ENCODE measurements around the gene MRPL45. TPM values are rescaled to one million over a fixed set of nuclear protein-coding genes. Genes with fewer than 3 reads are reported as not detected.

MRPL45 gene
- total RNA-seq, 1 experiment from 2014 or later: 24.7 TPM

GRCh38 chr17:38322156-38322779 is 25.3 kb downstream of the MRPL45 start:
- ATAC-seq (peak; percentile 87; the same call in 1 of the 2 replicates), DNase-seq (ENCODE audit: low read depth, low spot score) (peak; percentile 36)
- no peaks in the 10 kb centered on the region for H3K9me3 ChIP-seq (ENCODE audit: control insufficient read depth, insufficient read depth, low read depth, low read length)
- no peaks in the 10 kb centered on the region for H3K27me3 ChIP-seq (ENCODE audit: control insufficient read depth, insufficient read depth, low read length)
- TF ChIP-seq POLR2AphosphoS5 (IDR thresholded peaks at IDR 0.05; ENCODE audit: low read depth, low read length) (no peak), TCF7L2 (IDR thresholded peaks at IDR 0.05; ENCODE audit: low read depth, low read length) (no peak), CTCF (IDR thresholded peaks at IDR 0.05) (peak; percentile 78)
- H3K4me3 ChIP-seq (ENCODE audit: low read depth in 2 of 2, low read length in 2 of 2): no peak overlapping the region
- no peaks in the 10 kb centered on the region for H3K4me1 ChIP-seq (ENCODE audit: control insufficient read depth, insufficient read depth, low read length)
- no TSS peak for BruUV-seq (replicated peaks)
- in situ Hi-C loops (cut with HindIII; ENCODE audit: low pct_unique_long_range_greater_than_20kb, low sequenced_read_pairs): no loop called here
- intact Hi-C loops (cut with micrococcal nuclease; ENCODE audit: unreplicated experiment): no loop called here
- 0 out of 2 replicates have a peak, but pooled peaks cover 2% of the 10 kb centered on the region for H3K36me3 ChIP-seq (ENCODE audit: control insufficient read depth, insufficient read depth, low read length)
- ChIA-PET POLR2A (no interaction called here), CTCF (interaction anchor here (0.5 to 0.8 kb wide), 4 partner anchors 57 to 450 kb away, joined by 3 to 5 read pairs (median 3); no protein-coding TSS in a partner anchor)
- no peak overlapping the region for H3K27ac ChIP-seq (ENCODE audit: low read length)

DNA sequence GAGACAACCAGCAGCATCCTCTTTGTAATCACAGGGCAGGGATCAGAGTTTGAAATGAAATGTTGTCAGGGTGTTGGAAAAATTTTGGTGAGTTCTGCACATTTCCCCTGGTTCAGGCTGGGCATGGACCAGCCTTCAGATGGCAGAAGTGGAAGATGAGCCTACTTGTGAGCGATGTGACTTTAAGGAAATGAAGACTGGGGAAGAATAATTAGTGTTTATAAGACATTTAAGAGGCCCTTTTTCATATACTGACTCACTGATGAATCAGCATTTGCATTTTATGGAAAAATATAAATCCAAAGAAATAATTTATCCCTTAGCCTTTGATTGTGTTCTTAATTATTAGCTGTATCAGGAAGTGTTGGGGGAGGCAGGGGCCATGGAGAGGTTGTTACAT is 25.9 kb downstream of the MRPL45 start:
- POLR2A ChIA-PET: no interaction called here
- BruUV-seq (replicated peaks): no TSS peak
- CTCF ChIA-PET: interaction anchor here (0.7 to 0.8 kb wide), 2 partner anchors 76 to 449 kb away, joined by 3 read pairs; no protein-coding TSS in a partner anchor

DNA sequence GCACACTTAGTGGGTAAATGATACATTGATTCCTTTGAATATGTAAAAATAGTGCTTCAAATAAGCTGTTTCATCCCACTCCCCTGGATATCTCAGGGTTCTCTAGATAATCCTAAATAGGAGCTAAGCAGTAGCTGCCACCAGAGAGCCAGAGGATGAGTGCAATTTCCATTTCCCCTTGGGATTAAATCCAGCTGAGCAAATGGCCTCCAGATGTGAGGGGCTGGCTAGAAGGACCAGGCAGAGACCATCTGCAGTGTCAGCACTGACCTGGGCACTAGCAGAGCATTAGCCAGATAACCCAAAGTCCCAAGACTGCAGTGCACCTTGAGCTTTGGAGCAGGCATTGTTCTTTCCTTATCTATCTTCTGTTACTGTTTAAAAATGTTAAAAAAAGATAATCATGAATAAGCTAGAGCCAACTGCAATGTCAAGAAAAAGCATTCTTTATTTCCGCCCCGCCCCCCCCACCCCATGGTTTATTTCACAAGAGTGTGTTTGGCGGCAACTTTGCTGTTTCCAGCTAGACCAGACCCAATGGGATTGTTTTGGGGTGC is 27.3 kb downstream of the MRPL45 start:
- Histone ChIP-seq H3K4me1 (ENCODE audit: control insufficient read depth, insufficient read depth, low read length) (no peaks in the 10 kb centered on the region), H3K4me3 (ENCODE audit: low read depth in 2 of 2, low read length in 2 of 2) (no peak overlapping the region), H3K27ac (ENCODE audit: low read length) (no peak overlapping the region), H3K27me3 (ENCODE audit: control insufficient read depth, insufficient read depth, low read length) (no peaks in the 10 kb centered on the region), H3K9me3 (ENCODE audit: control insufficient read depth, insufficient read depth, low read depth, low read length) (no peaks in the 10 kb centered on the region), H3K36me3 (ENCODE audit: control insufficient read depth, insufficient read depth, low read length) (0 out of 2 replicates have a peak, but pooled peaks cover 2% of the 10 kb centered on the region)
- in situ Hi-C loops (cut with HindIII; ENCODE audit: low pct_unique_long_range_greater_than_20kb, low sequenced_read_pairs) (no loop called here), intact Hi-C loops (cut with micrococcal nuclease; ENCODE audit: unreplicated experiment) (no loop called here)
- TF ChIP-seq CTCF (IDR thresholded peaks at IDR 0.05) (no peak), POLR2AphosphoS5 (IDR thresholded peaks at IDR 0.05; ENCODE audit: low read depth, low read length) (no peak), SIN3A (IDR thresholded peaks at IDR 0.05; ENCODE audit: borderline replicate concordance, insufficient read depth, low read depth, low read length) (no peak), TCF7L2 (IDR thresholded peaks at IDR 0.05; ENCODE audit: low read depth, low read length) (no peak)
- TF ChIP-seq, protein P1, sequence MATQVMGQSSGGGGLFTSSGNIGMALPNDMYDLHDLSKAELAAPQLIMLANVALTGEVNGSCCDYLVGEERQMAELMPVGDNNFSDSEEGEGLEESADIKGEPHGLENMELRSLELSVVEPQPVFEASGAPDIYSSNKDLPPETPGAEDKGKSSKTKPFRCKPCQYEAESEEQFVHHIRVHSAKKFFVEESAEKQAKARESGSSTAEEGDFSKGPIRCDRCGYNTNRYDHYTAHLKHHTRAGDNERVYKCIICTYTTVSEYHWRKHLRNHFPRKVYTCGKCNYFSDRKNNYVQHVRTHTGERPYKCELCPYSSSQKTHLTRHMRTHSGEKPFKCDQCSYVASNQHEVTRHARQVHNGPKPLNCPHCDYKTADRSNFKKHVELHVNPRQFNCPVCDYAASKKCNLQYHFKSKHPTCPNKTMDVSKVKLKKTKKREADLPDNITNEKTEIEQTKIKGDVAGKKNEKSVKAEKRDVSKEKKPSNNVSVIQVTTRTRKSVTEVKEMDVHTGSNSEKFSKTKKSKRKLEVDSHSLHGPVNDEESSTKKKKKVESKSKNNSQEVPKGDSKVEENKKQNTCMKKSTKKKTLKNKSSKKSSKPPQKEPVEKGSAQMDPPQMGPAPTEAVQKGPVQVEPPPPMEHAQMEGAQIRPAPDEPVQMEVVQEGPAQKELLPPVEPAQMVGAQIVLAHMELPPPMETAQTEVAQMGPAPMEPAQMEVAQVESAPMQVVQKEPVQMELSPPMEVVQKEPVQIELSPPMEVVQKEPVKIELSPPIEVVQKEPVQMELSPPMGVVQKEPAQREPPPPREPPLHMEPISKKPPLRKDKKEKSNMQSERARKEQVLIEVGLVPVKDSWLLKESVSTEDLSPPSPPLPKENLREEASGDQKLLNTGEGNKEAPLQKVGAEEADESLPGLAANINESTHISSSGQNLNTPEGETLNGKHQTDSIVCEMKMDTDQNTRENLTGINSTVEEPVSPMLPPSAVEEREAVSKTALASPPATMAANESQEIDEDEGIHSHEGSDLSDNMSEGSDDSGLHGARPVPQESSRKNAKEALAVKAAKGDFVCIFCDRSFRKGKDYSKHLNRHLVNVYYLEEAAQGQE (IDR thresholded peaks at IDR 0.05; ENCODE audit: insufficient read depth in 1 of 2, low read depth in 2 of 2, low read length in 1 of 2): no peak
- ChIA-PET CTCF (no interaction called here), POLR2A (no interaction called here)
- DNase-seq (ENCODE audit: low read depth, low spot score) (no peak), ATAC-seq (no peak)
- BruUV-seq (replicated peaks): no TSS peak

More for the DNA sequence above, 25.9 kb downstream of the MRPL45 start:
- no peak overlapping the region for H3K27ac ChIP-seq (ENCODE audit: low read length)
- ATAC-seq (no peak), DNase-seq (ENCODE audit: low read depth, low spot score) (no peak)
- no peak overlapping the region for H3K4me3 ChIP-seq (ENCODE audit: low read depth in 2 of 2, low read length in 2 of 2)
- H3K4me1 ChIP-seq (ENCODE audit: control insufficient read depth, insufficient read depth, low read length): no peaks in the 10 kb centered on the region
- TF ChIP-seq TCF7L2 (IDR thresholded peaks at IDR 0.05; ENCODE audit: low read depth, low read length): no peak
- intact Hi-C loops (cut with micrococcal nuclease; ENCODE audit: unreplicated experiment): no loop called here
- 0 out of 2 replicates have a peak, but pooled peaks cover 2% of the 10 kb centered on the region for H3K36me3 ChIP-seq (ENCODE audit: control insufficient read depth, insufficient read depth, low read length)
- no peaks in the 10 kb centered on the region for H3K27me3 ChIP-seq (ENCODE audit: control insufficient read depth, insufficient read depth, low read length)
- in situ Hi-C loops (cut with HindIII; ENCODE audit: low pct_unique_long_range_greater_than_20kb, low sequenced_read_pairs): no loop called here
- H3K9me3 ChIP-seq (ENCODE audit: control insufficient read depth, insufficient read depth, low read depth, low read length): no peaks in the 10 kb centered on the region
